ENCODE measurements around the gene MRI1. TPM values are rescaled to one million over a fixed set of nuclear protein-coding genes. Genes with fewer than 3 reads are reported as not detected.

MRI1 gene
- total RNA-seq, 4 donors from 2014 or later = 72.8 to 133 (median 92.1) TPM

DNA sequence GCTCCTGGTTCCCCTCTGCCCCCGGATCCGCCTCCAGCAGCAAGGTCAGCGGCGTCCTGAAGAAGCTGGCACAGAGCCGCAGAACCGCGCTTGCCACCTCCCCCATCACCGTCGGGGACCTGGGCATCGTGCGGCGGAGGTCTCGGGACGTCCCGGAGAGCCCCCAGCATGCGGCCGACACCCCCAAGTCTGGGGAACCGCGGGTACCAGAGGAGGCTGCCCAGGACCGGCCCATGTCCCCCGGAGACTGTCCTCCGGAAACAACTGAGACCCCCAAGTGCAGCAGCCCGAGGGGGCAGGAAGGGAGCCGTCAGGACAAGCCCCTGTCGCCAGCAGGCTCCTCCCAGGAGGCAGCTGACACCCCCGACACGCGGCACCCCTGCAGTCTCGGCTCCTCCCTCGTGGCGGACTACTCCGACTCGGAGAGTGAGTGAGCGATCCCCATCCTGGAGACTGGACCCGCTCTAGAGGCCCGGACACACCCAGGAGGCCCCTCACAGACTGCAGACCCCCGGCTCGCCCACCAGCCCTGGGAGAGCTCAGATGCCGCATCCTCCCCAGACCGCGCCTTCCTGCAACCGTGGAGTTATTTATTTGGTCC is 1.6 kb upstream of the MRI1 start:
- no peak for DNase-seq (ENCODE audit: low spot score in 2 of 2)
- TF ChIP-seq POLR2A (IDR thresholded peaks at IDR 0.05) = no peak
- TF ChIP-seq, protein P1, sequence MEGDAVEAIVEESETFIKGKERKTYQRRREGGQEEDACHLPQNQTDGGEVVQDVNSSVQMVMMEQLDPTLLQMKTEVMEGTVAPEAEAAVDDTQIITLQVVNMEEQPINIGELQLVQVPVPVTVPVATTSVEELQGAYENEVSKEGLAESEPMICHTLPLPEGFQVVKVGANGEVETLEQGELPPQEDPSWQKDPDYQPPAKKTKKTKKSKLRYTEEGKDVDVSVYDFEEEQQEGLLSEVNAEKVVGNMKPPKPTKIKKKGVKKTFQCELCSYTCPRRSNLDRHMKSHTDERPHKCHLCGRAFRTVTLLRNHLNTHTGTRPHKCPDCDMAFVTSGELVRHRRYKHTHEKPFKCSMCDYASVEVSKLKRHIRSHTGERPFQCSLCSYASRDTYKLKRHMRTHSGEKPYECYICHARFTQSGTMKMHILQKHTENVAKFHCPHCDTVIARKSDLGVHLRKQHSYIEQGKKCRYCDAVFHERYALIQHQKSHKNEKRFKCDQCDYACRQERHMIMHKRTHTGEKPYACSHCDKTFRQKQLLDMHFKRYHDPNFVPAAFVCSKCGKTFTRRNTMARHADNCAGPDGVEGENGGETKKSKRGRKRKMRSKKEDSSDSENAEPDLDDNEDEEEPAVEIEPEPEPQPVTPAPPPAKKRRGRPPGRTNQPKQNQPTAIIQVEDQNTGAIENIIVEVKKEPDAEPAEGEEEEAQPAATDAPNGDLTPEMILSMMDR (IDR thresholded peaks at IDR 0.05) = no peak
- intact Hi-C loops (cut with DNase I; ENCODE audit: low total_unique reads) = no loop called here
- H3K4me3 ChIP-seq (ENCODE audit: low read depth, poor library complexity, severe bottlenecking) = no peak overlapping the region
- WGBS, 2 donors = 92% methylated on average over 35 to 42 of the region's 42 CpGs

DNA sequence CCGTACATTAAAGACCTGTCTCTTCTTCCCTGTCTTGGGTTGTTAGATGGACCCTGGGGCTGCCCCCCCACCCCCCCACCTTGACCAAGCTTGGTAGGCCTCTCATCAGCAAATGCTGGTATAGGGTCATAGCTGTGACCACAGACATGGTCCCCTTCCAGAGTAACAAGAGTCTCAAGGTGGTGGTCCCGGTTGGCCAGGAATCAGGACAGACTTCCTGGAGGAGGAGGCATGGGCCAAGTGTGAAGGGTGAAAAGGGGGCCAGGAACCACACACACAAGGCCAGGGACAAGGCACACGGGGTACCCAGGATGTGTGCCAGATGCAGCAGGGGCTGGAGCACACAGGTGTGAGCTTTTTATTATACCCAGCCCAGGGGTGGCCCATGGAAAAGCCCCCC is 1.1 kb upstream of the MRI1 start:
- TF ChIP-seq, protein P1 (IDR thresholded peaks at IDR 0.05) = no peak
- TF ChIP-seq POLR2A (IDR thresholded peaks at IDR 0.05) = no peak
- no peak overlapping the region for H3K4me3 ChIP-seq (ENCODE audit: low read depth, poor library complexity, severe bottlenecking)
- DNase-seq (ENCODE audit: low spot score in 2 of 2) = no peak
- intact Hi-C loops (cut with DNase I; ENCODE audit: low total_unique reads) = no loop called here
- WGBS, 2 donors = 94 to 95% methylated on average over 2 to 3 of the region's 3 CpGs

DNA sequence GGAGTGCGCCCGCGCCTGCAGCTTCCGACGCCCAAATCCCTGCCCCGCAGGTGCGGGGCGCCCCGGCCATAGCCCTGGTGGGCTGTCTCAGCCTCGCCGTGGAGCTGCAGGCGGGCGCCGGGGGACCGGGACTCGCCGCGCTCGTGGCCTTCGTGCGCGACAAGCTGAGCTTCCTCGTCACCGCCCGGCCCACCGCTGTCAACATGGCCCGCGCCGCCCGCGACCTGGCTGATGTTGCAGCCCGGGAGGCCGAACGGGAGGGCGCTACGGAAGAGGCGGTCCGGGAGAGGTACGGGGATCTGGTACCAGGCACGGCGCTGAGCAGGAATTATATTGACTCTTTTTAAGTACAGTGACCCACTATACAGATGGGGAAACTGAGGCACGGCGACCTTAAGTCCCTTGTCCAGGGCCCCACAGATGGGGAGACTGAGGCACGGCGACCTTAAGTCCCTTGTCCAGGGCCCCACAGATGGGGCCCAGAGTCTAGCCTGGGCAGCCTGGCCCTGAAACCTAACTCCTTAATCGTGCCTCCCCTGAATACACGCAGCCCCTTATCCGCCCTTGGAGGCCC is 586 bp downstream of the MRI1 start:
- peak in 1 of 2 donors; percentile 89 for DNase-seq (ENCODE audit: low spot score in 2 of 2)
- H3K4me3 ChIP-seq (ENCODE audit: low read depth, poor library complexity, severe bottlenecking) = peak overlapping the region; percentile 43
- 1% methylated on average over 25 of the region's 48 CpGs for WGBS, 2 donors
- intact Hi-C loops (cut with DNase I; ENCODE audit: low total_unique reads) = no loop called here
- TF ChIP-seq, protein P1 (IDR thresholded peaks at IDR 0.05) = no peak
- TF ChIP-seq POLR2A (IDR thresholded peaks at IDR 0.05) = no peak

DNA sequence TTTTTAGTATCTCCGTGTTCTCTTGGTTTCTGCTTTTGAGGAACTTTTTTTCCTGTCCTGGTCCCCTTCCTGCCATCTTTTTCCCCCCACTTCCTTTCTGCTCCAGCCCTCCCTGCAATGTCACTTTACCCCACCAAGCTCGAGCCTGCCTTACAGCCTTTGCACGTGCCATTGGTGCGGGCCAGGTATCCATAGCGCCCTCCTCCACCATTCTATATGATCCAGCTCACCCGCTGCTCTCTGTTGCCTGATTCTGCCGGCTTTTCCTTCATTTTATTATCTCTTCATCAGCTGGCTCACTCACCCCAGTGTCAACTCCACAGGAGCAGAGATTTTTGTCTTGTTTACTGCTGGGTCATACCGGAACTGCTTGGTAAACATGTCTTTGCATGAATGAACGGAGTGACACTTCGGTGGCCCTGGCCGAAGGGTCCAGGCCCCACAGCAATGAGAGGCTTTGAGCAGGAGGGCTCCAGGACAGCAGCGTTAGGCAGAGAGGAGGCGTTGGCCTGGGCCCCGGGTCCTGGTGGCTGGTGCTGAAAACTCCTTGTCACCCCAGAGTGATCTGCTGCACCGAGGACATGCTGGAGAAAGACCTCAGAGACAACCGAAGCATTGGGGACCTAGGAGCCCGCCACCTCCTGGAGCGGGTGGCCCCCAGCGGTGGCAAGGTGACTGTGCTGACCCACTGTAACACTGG is 1.2 kb downstream of the MRI1 start:
- 38 to 43% methylated on average over 19 of the region's 19 CpGs for WGBS, 2 donors
- TF ChIP-seq, protein P1 (IDR thresholded peaks at IDR 0.05) = no peak
- TF ChIP-seq POLR2A (IDR thresholded peaks at IDR 0.05) = no peak
- H3K4me3 ChIP-seq (ENCODE audit: low read depth, poor library complexity, severe bottlenecking) = no peak overlapping the region
- no peak for DNase-seq (ENCODE audit: low spot score in 2 of 2)
- intact Hi-C loops (cut with DNase I; ENCODE audit: low total_unique reads) = no loop called here

DNA sequence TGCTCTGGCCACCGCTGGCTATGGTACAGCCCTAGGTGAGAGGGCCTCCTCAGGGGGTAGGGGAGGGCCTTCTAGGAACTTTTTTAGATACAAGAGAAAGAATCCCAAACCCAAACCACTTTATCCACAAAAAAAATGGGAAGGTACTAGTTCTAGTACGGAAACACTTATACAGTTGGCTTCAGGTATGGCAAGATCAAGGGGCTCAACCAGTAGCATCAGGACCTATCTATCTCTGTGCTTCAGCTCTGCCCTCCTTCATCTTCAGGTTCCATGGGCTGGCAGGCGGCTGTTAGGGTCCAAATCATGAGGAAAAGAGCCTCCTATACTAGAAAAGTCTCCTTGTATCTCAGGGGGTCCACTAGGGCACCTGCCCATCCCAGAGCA is 1.8 kb downstream of the MRI1 start:
- WGBS, 2 donors = 92 to 100% methylated on average over 3 of the region's 3 CpGs
- intact Hi-C loops (cut with DNase I; ENCODE audit: low total_unique reads) = no loop called here
- no peak for DNase-seq (ENCODE audit: low spot score in 2 of 2)
- H3K4me3 ChIP-seq (ENCODE audit: low read depth, poor library complexity, severe bottlenecking) = no peak overlapping the region
- TF ChIP-seq, protein P1 (IDR thresholded peaks at IDR 0.05) = no peak
- no peak for TF ChIP-seq POLR2A (IDR thresholded peaks at IDR 0.05)
